GM23248 (cell line): ENCODE results near the gene VRK1. TPM values are rescaled to one million over a fixed set of nuclear protein-coding genes. Genes with fewer than 3 reads are reported as not detected.

Source experiments
- DNase-seq: peaks from one replicate; pipeline ENCODE4 v3.0.0-alpha.2; 2015
- H2AFZ ChIP-seq: fragments of 200-600 bp; sonication (generic); 2 replicates; pipeline ENCODE4 v1.6.1; 2016; ENCODE audit warnings: antibody characterized with exemption
- H3F3A ChIP-seq: fragments of 200-600 bp; sonication (generic); 2 replicates; pipeline ENCODE4 v1.6.1; 2016; ENCODE audit warnings: mild to moderate bottlenecking, antibody characterized with exemption, mixed run types; ENCODE audit not compliant: insufficient read depth
- H3K27ac ChIP-seq: fragments of 200-600 bp; sonication (generic); 2 replicates; pipeline ENCODE4 v1.5.1; 2016; ENCODE audit warnings: mild to moderate bottlenecking
- H3K27me3 ChIP-seq: fragments of 200-600 bp; sonication (generic); replicated peaks from 2 replicates; pipeline ENCODE4 v1.6.1; 2016; ENCODE audit warnings: mild to moderate bottlenecking; ENCODE audit not compliant: insufficient read depth
- H3K36me3 ChIP-seq: fragments of 200-600 bp; sonication (generic); 2 replicates; pipeline ENCODE4 v1.6.1; 2016; ENCODE audit warnings: low read depth, mild to moderate bottlenecking
- H3K4me1 ChIP-seq: fragments of 200-600 bp; sonication (generic); 2 replicates; pipeline ENCODE4 v1.6.1; 2016; ENCODE audit warnings: mild to moderate bottlenecking; ENCODE audit not compliant: insufficient read depth
- H3K4me2 ChIP-seq: fragments of 200-600 bp; sonication (generic); one replicate; pipeline ENCODE4 v1.6.1; 2016; ENCODE audit warnings: mild to moderate bottlenecking; ENCODE audit not compliant: unreplicated experiment
- H3K4me3 ChIP-seq: fragments of 200-600 bp; sonication (generic); 2 replicates; pipeline ENCODE4 v1.5.1; 2016; ENCODE audit warnings: mild to moderate bottlenecking
- H3K79me2 ChIP-seq: fragments of 200-600 bp; sonication (generic); 2 replicates; pipeline ENCODE4 v1.6.1; 2016; ENCODE audit warnings: mild to moderate bottlenecking; ENCODE audit not compliant: insufficient read depth
- H3K9ac ChIP-seq: fragments of 200-600 bp; sonication (generic); 2 replicates; pipeline ENCODE4 v1.6.1; 2016; ENCODE audit warnings: mild to moderate bottlenecking
- H3K9me2 ChIP-seq: fragments of 200-600 bp; sonication (generic); 2 replicates; pipeline ENCODE4 v1.6.1; 2016; ENCODE audit warnings: mixed run types, mild to moderate bottlenecking, moderate library complexity; ENCODE audit not compliant: insufficient read depth
- H3K9me3 ChIP-seq: fragments of 200-600 bp; sonication (generic); one replicate; pipeline ENCODE4 v1.6.1; 2017; ENCODE audit warnings: low read depth
- H4K20me1 ChIP-seq: fragments of 200-600 bp; sonication (generic); 2 replicates; pipeline ENCODE4 v1.6.0; 2016; ENCODE audit not compliant: insufficient read depth
- EZH2 ChIP-seq: fragments of 200-600 bp; sonication (generic); IDR thresholded peaks from 2 replicates; pipeline ENCODE4 v1.6.1; 2018; ENCODE audit warnings: antibody characterized with exemption, mild to moderate bottlenecking; ENCODE audit not compliant: insufficient read depth, poor library complexity, severe bottlenecking
- EZH2phosphoT487 ChIP-seq: fragments of 200-600 bp; sonication (generic); IDR thresholded peaks from 2 replicates; pipeline ENCODE4 v1.6.1; 2018; ENCODE audit warnings: antibody characterized with exemption, moderate library complexity, mild to moderate bottlenecking, low read depth; ENCODE audit not compliant: insufficient read depth
- WGBS, 2 experiments: methylation state at CpG; one replicate each; pipeline ENCODE4 v1.1.6; 2015 to 2017; ENCODE audit warnings: low lambda C conversion rate in 2 of 2, low coverage in 1 of 2; ENCODE audit errors: missing lambda C conversion rate in 2 of 2; 5-methylcytosine and 5-hydroxymethylcytosine counted together
- in situ Hi-C: fragments of 300-500 bp; cut with MboI; formaldehyde crosslinking; loops from 2 replicates; pipeline ENCODE4 v1.15.0; 2020
- polyA plus RNA-seq: library from polyadenylated mRNA; unstranded; fragments of >200 nt; fragmentation: Nextera tagmentation; extraction: Ambion mirVana; gene quantifications from 2 replicates; pipeline ENCODE4 v1.2.1, GENCODE V29; 2016
- total RNA-seq: library from RNA; depleted of rRNA; stranded (reverse); fragments of >200 nt; shearing (Covaris generic); gene quantifications from 2 replicates; pipeline ENCODE4 v1.2.3, GENCODE V29; 2014

Gene VRK1
- total and polyA plus RNA-seq, 2 experiments from 2014 or later: 17.3 to 19.1 TPM

- Histone ChIP-seq H3K9ac (peak overlapping the region; percentile 87), H3K4me1 (peaks cover 7% of the 10 kb centered on the region; the same call in 1 of the 2 replicates), H3K27me3 (no peaks in the 10 kb centered on the region), H4K20me1 (no peaks in the 10 kb centered on the region), H3K9me3 (no peaks in the 10 kb centered on the region), H2AFZ (peak overlapping the region; percentile 85), H3K79me2 (peaks cover 53% of the 10 kb centered on the region), H3F3A (no peaks in the 10 kb centered on the region), H3K4me2 (peak overlapping the region; percentile 94), H3K9me2 (no peaks in the 10 kb centered on the region), H3K27ac (peak overlapping the region; percentile 49), H3K4me3 (peak overlapping the region; percentile 91), H3K36me3 (no peaks in the 10 kb centered on the region)
- TF ChIP-seq EZH2 (no peak), EZH2phosphoT487 (no peak)
- in situ Hi-C loops: no loop called here
- DNase-seq: peak; percentile 70
- 0 to 4% methylated on average over 53 to 54 of the region's 59 CpGs for WGBS, 2 experiments
These were observed 584 bp downstream of the VRK1 start for GRCh38 chr14:96797582-96798349.

- in situ Hi-C loops: no loop called here
- DNase-seq: no peak
- no peaks in the 10 kb centered on the region for H3F3A ChIP-seq
- H4K20me1 ChIP-seq: no peaks in the 10 kb centered on the region
- H3K4me1 ChIP-seq: peaks cover 7% of the 10 kb centered on the region; the same call in 1 of the 2 replicates
- 50 to 57% methylated on average over 1 of the region's 1 CpG for WGBS, 2 experiments
- H3K27me3 ChIP-seq: no peaks in the 10 kb centered on the region
- H3K27ac ChIP-seq: no peak overlapping the region
- H2AFZ ChIP-seq: peak overlapping the region; percentile 85
- H3K9me3 ChIP-seq: no peaks in the 10 kb centered on the region
- peaks cover 65% of the 10 kb centered on the region for H3K79me2 ChIP-seq
- peak overlapping the region; percentile 91 for H3K4me3 ChIP-seq
- H3K36me3 ChIP-seq: no peaks in the 10 kb centered on the region
- no peak for TF ChIP-seq EZH2
- no peak for TF ChIP-seq EZH2phosphoT487
- H3K9ac ChIP-seq: peak overlapping the region; percentile 87; the same call in 1 of the 2 replicates
- no peaks in the 10 kb centered on the region for H3K9me2 ChIP-seq
- H3K4me2 ChIP-seq: peak overlapping the region; percentile 94
These were observed 1.8 kb downstream of the VRK1 start for GRCh38 chr14:96798956-96799355.

- Histone ChIP-seq H3K9me2 (no peaks in the 10 kb centered on the region), H3K36me3 (no peaks in the 10 kb centered on the region), H3K9me3 (no peaks in the 10 kb centered on the region), H3K4me1 (peaks cover 7% of the 10 kb centered on the region; the same call in 1 of the 2 replicates), H3K4me2 (no peak overlapping the region), H2AFZ (no peak overlapping the region), H3K9ac (no peak overlapping the region), H3K79me2 (peaks cover 70% of the 10 kb centered on the region), H3K27ac (no peak overlapping the region), H3F3A (no peaks in the 10 kb centered on the region), H3K27me3 (no peaks in the 10 kb centered on the region), H4K20me1 (no peaks in the 10 kb centered on the region), H3K4me3 (no peak overlapping the region)
- no peak for DNase-seq
- TF ChIP-seq EZH2 (no peak), EZH2phosphoT487 (no peak)
- 90 to 93% methylated on average over 7 of the region's 7 CpGs for WGBS, 2 experiments
- in situ Hi-C loops: no loop called here
These were observed 2.4 kb downstream of the VRK1 start for GRCh38 chr14:96799489-96800054.

- TF ChIP-seq EZH2 (no peak), EZH2phosphoT487 (no peak)
- Histone ChIP-seq H3K27me3 (no peaks in the 10 kb centered on the region), H3K4me1 (peaks cover 7% of the 10 kb centered on the region; the same call in 1 of the 2 replicates), H3K9me3 (no peaks in the 10 kb centered on the region), H3F3A (no peaks in the 10 kb centered on the region), H2AFZ (no peak overlapping the region), H3K9ac (no peak overlapping the region), H3K4me3 (no peak overlapping the region), H4K20me1 (no peaks in the 10 kb centered on the region), H3K4me2 (no peak overlapping the region), H3K27ac (no peak overlapping the region), H3K36me3 (no peaks in the 10 kb centered on the region), H3K9me2 (no peaks in the 10 kb centered on the region), H3K79me2 (peaks cover 90% of the 10 kb centered on the region)
- DNase-seq: no peak
- 78 to 80% methylated on average over 5 of the region's 5 CpGs for WGBS, 2 experiments
- in situ Hi-C loops: no loop called here
These were observed 4.7 kb downstream of the VRK1 start for GRCh38 chr14:96801931-96802330.
